Motor neuron (in vitro differentiated cells): ENCODE measurements around the gene ACD. TPM values are rescaled to one million over a fixed set of nuclear protein-coding genes. Genes with fewer than 3 reads are reported as not detected.
A peak's percentile ranks its signal among the peaks of the same experiment; 100 is the strongest.

Experiments used
- ATAC-seq, 8 experiments: fragments of 200-7000 bp; cut with Tn5 transposase; replicated peaks in 6 of 8; 2 replicates each; pipeline ENCODE4 v1.8.0; 2021; ENCODE audit warnings: mild to moderate bottlenecking in 8 of 8, moderate library complexity in 8 of 8
- H3K27ac ChIP-seq, 2 donors: fragments of 250-450 bp; sonication (Bioruptor Pico); 2 replicates each; pipeline ENCODE4 v1.9.0; 2021; ENCODE audit warnings: antibody characterized with exemption in 2 of 2, mild to moderate bottlenecking in 2 of 2, moderate library complexity in 1 of 2
- H3K4me1 ChIP-seq, 2 donors: fragments of 250-450 bp; sonication (Bioruptor Pico); replicated peaks in 1 of 2; 2 replicates each; pipeline ENCODE4 v1.6.1; 2021; ENCODE audit warnings: antibody characterized with exemption in 2 of 2, mild to moderate bottlenecking in 2 of 2, moderate library complexity in 1 of 2
- H3K4me3 ChIP-seq, 5 donors: fragments of 250-450 bp; sonication (Bioruptor Pico); 2 replicates each; pipeline ENCODE4 v1.9.0; 2021; ENCODE audit warnings: antibody characterized with exemption in 5 of 5, mild to moderate bottlenecking in 5 of 5, moderate library complexity in 4 of 5
- whole genome bisulfite sequencing, 10 experiments: fragments of 450-650 bp; shearing (Covaris generic); methylation state at CpG; one replicate each; pipeline ENCODE4 v1.0.0; 2022; 5-methylcytosine and 5-hydroxymethylcytosine counted together
- in situ Hi-C, 9 experiments: fragments of 400-800 bp; cut with MboI; loops; one replicate each; pipeline ENCODE4 v1.15.0; 2021; ENCODE audit warnings: low sequenced_read_pairs in 9 of 9, low pct_unique_long_range_greater_than_20kb in 2 of 9; ENCODE audit not compliant: unreplicated experiment in 9 of 9
- total RNA-seq, 8 experiments: library from RNA; unstranded; fragments of 300-600 nt; gene quantifications; 2 replicates each; pipeline versions ENCODE4 v1.2.3 to v1.2.4, GENCODE V29; 2022

The ACD gene
- total RNA-seq, 8 experiments from 2014 or later: 7.1 to 31.2 (median 20.4) TPM

GRCh38 chr16:67673712-67674580 is 13.9 kb upstream of the ACD start:
- no peaks in the 10 kb centered on the region for H3K4me1 ChIP-seq
- WGBS, 10 experiments: 23 to 87% (median 80%) methylated on average over 2 to 6 of the region's 21 CpGs; no CpG with 5 or more reads in 4 of the 10 experiments
- no peak overlapping the region for H3K27ac ChIP-seq
- in situ Hi-C loops: no loop called here
- H3K4me3 ChIP-seq: no peak overlapping the region
- peak in 1 of 8 experiments; percentile 14 for ATAC-seq

GRCh38 chr16:67672739-67673662 is 12.9 kb upstream of the ACD start:
- Histone ChIP-seq H3K27ac (no peak overlapping the region), H3K4me1 (no peaks in the 10 kb centered on the region), H3K4me3 (no peak overlapping the region)
- in situ Hi-C loops: no loop called here
- WGBS, 10 experiments: 0 to 80% (median 72%) methylated on average over 1 to 11 of the region's 13 CpGs; no CpG with 5 or more reads in 4 of the 10 experiments
- peak in 5 of 8 experiments; percentile 9 to 55 (median 31) for ATAC-seq

- Histone ChIP-seq H3K27ac (no peak overlapping the region), H3K4me1 (peaks cover 4 to 5% of the 10 kb centered on the region in 2 donors), H3K4me3 (no peak overlapping the region)
- WGBS, 10 experiments: 0 to 57% (median 36%) methylated on average over 1 to 3 of the region's 4 CpGs; no CpG with 5 or more reads in 4 of the 10 experiments
- in situ Hi-C loops: no loop called here
- ATAC-seq: peak in 2 of 8 experiments; percentile 2 to 5
Observed at GRCh38 chr16:67672306-67672705, 12.2 kb upstream of the ACD start.

- no peak for ATAC-seq
- in situ Hi-C loops: no loop called here
- 80 to 89% (median 85%) methylated on average over 3 to 4 of the region's 10 CpGs; no CpG with 5 or more reads in 7 of the 10 experiments for WGBS, 10 experiments
- Histone ChIP-seq H3K27ac (no peak overlapping the region), H3K4me3 (no peak overlapping the region), H3K4me1 (peaks cover 16 to 17% of the 10 kb centered on the region in 2 donors)
Observed at GRCh38 chr16:67669499-67670101, 9.5 kb upstream of the ACD start.

DNA sequence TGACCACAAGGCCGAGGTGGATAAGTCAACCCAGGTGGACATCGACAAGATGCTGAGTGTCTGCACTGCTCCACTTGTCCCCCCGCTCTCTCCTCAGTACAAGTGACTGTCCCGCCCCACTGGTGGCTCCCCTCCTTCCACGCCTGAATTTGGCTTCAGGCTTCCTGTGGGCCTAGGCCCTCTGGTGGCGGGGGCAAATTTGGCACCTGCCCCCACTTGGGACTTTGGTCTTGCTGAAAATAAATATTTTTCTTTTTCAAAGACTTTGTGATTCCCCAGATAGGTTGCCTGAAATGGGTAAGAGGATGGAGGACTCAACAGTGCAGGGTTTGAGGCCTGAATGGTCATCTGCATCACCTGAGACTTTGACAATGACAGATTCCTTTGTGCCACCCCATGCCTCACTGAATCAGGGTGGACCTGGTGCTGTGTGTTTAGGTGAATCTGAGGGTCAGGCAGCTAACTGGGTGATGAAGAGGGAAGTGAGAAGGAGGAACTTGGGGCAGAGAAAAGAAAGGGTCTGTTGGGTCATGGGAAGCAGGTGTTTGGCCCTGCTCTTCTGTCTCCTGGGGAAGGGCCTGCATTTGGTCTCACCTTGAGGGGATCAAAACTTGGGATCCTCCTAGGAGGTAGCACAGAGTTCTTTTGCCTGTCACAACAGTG is 8.6 kb upstream of the ACD start:
- in situ Hi-C loops: no loop called here
- ATAC-seq: no peak
- 87 to 100% methylated on average over 2 to 5 of the region's 6 CpGs; no CpG with 5 or more reads in 8 of the 10 experiments for WGBS, 10 experiments
- no peak overlapping the region for H3K27ac ChIP-seq
- no peak overlapping the region for H3K4me3 ChIP-seq
- H3K4me1 ChIP-seq: peaks cover 16 to 17% of the 10 kb centered on the region in 2 donors

DNA sequence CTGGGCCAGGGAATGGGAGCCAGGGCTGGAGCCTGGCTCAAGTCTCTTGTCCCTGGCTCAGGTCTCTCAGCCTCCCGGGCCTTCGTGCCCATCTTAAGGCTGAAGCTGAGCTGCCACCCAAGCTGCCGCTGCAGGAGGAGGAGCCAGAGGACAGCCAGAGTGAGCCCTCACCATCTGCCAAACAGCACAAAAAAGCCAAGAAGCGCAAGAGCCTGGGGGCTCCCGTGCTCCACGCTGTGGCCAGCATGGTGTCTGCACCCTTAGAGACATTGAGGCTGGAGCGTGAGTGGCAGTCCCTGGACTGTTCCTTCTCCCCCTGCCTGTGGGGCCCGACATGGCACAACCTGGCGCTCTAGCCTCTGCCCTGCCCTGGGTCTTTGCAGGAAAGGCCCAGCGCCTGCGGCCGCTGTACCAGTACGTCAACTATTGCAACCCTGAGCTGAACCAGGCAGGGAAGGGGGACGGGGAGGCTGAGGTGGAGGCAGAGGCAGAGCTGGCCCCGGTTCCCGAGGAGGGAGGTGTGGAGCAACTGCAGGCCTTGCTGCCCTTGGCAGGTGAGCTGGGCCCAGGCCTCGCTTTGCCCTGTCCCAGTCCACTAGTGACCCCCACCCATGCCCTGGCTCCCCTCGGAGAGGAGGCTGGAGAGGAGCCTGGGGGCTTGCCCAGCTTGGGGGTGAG is 7.9 kb upstream of the ACD start:
- in situ Hi-C loops: no loop called here
- Histone ChIP-seq H3K4me1 (peaks cover 16 to 17% of the 10 kb centered on the region in 2 donors), H3K27ac (peak overlapping the region; percentile 23 to 80), H3K4me3 (peak overlapping the region in 1 of 5 donors; percentile 64)
- WGBS, 10 experiments: 0 to 67% (median 5%) methylated on average over 1 to 6 of the region's 18 CpGs; no CpG with 5 or more reads in 4 of the 10 experiments
- peak; percentile 66 to 88 (median 84) for ATAC-seq

GRCh38 chr16:67667453-67667816 is 7.4 kb upstream of the ACD start:
- H3K4me3 ChIP-seq: peak overlapping the region in 2 of 5 donors; percentile 64 to 66
- 0 to 90% methylated on average over 2 of the region's 10 CpGs; no CpG with 5 or more reads in 8 of the 10 experiments for WGBS, 10 experiments
- ATAC-seq: peak in 3 of 8 experiments; percentile 17 to 29 (median 20)
- in situ Hi-C loops: no loop called here
- H3K4me1 ChIP-seq: peaks cover 16 to 17% of the 10 kb centered on the region in 2 donors
- peak overlapping the region; percentile 23 to 80 for H3K27ac ChIP-seq

DNA sequence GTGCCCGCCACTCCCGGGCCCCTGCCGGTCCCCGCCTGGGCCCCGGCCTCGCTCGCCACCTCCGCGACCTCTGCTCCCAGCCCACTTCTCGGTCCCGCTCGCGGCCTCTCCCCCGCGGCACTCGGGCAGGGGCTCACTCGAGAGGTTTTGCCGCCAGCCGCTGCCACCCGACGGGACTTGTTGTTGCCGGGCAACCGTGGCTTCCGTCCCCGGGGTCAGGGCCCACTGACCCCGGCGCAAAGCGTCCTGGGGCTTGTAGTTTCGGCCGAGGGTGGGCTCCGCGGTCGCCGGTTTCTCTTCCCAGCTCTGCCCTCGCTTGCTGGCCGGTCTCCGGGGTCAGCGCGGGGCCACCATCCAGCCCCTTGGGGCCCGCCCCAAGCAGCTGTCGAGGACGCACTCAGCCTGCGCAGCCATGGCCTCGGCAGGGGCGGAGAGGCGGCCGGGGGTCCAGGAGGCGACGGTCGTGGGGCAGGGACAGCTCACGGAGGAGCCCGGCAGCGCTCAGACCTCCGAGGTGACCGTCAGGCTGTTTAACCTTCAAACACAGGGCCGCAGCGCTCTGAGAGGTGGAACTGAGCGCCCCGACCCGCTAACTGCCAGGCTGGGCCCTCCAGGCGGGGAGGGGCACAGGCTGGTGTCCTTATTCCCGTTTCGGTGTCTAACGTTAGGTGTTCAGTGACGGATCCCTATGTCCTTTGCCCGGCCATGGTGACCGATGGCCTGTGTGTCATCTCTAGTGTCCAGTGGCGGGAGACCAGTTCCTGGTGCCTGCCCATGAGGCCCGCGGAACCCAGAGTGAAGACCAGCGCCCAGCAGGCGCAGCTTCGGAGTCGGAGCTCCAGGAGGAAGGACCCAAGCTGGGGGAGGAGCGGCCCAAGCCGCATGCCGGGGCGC is 6.7 kb upstream of the ACD start, which contains the start of the genes C16orf86 and ENKD1:
C16orf86 (plus strand) TSS at position 256 of the 894 bp plus-strand sequence; CDS start at position 413, 157 bp downstream.
ENKD1 (minus strand) TSS at position 192 of the 894 bp plus-strand sequence. CDS start 308 bp downstream, outside the sequence.
- H3K4me1 ChIP-seq: peaks cover 17% of the 10 kb centered on the region in 2 donors
- 13% methylated on average over 3 of the region's 78 CpGs; no CpG with 5 or more reads in 9 of the 10 experiments for WGBS, 10 experiments
- peak within 1 kb of the TSS; percentile 55 to 66 (median 64) for H3K4me3 ChIP-seq
- peak; percentile 61 to 76 (median 71) for ATAC-seq
- in situ Hi-C loops: no loop called here
- peak within 1 kb of the TSS; percentile 23 to 80 for H3K27ac ChIP-seq

- in situ Hi-C loops: no loop called here
- 0 to 10% methylated on average over 1 to 2 of the region's 46 CpGs; no CpG with 5 or more reads in 8 of the 10 experiments for WGBS, 10 experiments
- Histone ChIP-seq H3K4me3 (peak overlapping the region; percentile 55 to 66 (median 64)), H3K27ac (peak overlapping the region in 1 of 2 donors; percentile 80), H3K4me1 (peaks cover 21% of the 10 kb centered on the region in 2 donors)
- ATAC-seq: peak; percentile 19 to 38 (median 30)
Observed at GRCh38 chr16:67666032-67666551, 6.0 kb upstream of the ACD start.

- Histone ChIP-seq H3K4me3 (peak overlapping the region; percentile 55 to 66 (median 64)), H3K4me1 (peaks cover 21% of the 10 kb centered on the region in 2 donors), H3K27ac (no peak overlapping the region)
- in situ Hi-C loops: no loop called here
- WGBS, 10 experiments: 40 to 100% (median 66%) methylated on average over 1 to 5 of the region's 5 CpGs; no CpG with 5 or more reads in 4 of the 10 experiments
- no peak for ATAC-seq
Observed at GRCh38 chr16:67665598-67665997, 5.5 kb upstream of the ACD start.
